Hematopoietic multipotent progenitor cell (in vitro differentiated cells): ENCODE results near the gene SYDE2. TPM values are rescaled to one million over a fixed set of nuclear protein-coding genes. Genes with fewer than 3 reads are reported as not detected.
"Not testable (repeated sequence)": the region's sequence is repeated elsewhere in the genome, so short reads cannot be mapped to it uniquely, and the experiment has no call there.

ENCODE experiments used
- DNase-seq, 3 donors: peaks; one replicate each; pipeline ENCODE4 v3.0.0-alpha.2; 2011 to 2015; ENCODE audit warnings: low read depth in 2 of 3, low spot score in 2 of 3
- total RNA-seq: library from RNA; depleted of rRNA; stranded (reverse); fragments of >200 nt; gene quantifications from one replicate; pipeline ENCODE4 v1.2.3, GENCODE V29; 2012

SYDE2 gene
- total RNA-seq, 1 donor = 3.2 TPM

- DNase-seq = no peak
Measured at GRCh38 chr1:85172684-85173337, 28.0 kb downstream of the SYDE2 start.

- DNase-seq = no peak
Measured at GRCh38 chr1:85171721-85172120, 29.1 kb downstream of the SYDE2 start.

DNA sequence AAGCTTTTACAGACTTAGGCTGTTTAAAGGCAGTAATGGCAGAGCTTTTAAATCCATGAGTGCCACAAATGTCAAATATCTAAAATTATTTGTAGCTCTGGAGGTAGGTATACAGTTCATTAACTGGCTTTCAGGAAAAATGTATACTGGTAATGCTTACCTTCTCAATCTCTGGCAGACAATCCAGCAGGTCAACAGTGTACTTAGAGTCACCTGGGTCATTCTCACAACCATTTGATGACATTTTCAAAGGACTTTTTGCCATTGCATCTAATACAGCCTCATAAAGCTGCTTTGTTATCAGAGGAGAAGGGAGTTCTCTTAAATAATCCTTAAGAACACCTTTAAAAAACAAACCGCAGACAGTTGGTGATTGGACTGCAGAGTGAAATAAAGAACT lies 31.9 kb downstream of the SYDE2 start:
- DNase-seq = no peak

DNA sequence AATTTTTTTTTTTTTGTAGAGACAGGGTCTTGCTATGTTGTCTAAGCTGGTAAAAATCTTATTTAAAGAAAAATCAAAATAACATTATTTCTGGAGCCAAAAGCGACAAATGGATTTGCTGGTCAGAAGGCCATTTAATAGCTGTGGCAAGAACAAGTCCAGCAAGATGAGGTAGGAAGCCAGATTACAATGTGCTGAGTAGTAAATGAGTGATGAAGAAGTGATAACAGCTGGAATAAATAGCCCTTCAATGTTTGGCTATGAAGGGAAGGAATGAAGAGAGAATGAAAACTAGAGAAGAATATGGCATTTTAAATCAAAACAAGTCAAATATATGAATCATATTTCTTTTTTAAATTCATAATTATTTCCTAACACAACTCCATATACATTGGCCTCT lies 34.5 kb downstream of the SYDE2 start:
- DNase-seq = no peak

- no peak for DNase-seq
Measured at GRCh38 chr1:85158910-85159309, 41.9 kb downstream of the SYDE2 start.

DNA sequence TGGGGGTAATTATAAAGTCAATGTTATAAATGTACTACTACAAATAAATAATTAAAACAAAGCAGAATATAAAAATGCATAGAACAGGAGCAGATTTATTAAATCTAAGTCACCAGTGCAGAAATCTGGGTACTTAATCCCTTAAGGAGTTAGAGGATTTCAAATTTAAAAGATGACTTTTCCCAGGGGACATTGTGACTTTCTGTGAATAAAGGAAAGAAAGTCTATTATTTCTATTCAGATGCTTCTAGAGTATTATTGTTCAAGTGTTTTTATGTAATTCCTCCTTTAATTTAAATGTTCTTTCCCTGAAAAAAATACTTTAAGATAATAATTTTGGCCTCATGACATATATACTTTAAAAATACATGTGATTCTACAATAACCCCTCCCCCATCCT lies 43.4 kb downstream of the SYDE2 start:
- no peak for DNase-seq

DNA sequence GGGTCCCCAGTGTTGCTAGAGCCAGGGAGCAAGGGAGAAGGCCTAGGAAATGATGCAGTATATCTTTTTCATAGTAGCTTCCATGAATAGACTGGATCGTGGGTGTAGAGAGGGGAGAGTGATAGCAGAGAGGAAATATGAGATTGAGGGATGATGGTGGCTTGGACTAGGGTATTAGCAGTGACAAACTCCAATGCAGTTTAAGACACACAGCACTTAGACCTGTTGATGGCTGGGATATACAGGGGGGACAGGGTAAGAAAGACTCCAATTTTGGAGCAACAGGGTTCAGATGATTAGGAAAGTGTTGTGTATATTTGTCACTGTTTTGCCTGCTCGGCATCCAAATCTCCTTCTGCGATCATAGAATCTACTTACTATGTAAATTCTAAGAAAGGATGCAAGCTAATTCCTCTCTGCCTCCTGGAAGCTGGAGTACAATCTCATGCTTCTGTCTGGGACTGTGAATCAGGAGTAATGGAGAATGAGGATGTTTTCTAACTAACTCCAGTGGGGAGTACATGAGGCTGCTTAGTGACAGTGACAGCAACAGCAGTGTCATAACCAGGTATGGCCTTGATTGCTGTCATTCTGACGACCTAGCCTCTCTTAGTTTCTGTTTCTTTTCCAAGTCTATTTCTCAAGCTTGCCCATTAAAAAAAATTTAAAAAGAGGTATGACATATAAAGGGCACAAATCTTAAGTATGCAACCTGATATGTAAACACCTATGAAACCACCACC lies 47.5 kb downstream of the SYDE2 start:
- no peak for DNase-seq

DNA sequence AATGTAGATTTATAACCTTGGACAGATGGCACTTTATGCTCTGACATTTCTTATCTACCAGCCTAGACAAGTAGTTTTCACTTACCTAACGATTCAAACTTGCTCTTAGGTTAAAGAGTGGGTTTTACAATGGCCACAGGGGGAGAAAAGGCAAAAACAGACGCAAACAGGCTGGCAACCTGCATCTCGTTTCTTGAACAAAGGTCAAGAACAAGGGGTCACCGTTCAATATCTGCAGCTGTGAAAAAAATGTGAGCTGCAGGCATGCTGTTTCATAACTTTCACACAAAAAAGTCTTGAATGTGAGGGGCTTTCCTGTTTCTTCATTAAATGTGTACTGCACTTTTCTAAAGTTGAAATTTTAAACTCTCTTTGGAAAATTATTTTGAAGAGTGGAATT lies 49.4 kb downstream of the SYDE2 start:
- DNase-seq = no peak

- DNase-seq = no peak
Measured at GRCh38 chr1:85149805-85150204, 51.0 kb downstream of the SYDE2 start.

- DNase-seq = no peak
Measured at GRCh38 chr1:85148524-85149250, 52.1 kb downstream of the SYDE2 start.

DNA sequence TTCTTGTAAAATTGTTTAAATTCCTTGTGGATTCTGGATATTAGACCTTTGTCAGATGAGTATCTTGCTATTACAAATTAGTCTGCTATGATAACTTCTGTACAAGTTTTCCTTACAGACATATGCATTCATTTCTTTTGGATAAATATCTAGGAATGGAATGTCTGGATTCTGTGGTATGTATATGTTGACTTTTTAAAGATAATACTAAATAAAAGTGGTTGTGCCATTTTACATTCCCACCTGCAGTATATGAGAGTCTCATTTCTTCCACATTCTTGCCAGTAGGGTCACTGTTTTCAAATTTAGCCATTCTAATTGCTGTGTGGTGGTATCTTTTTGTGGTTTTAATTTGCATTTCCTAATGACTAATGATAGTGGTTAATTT lies 53.9 kb downstream of the SYDE2 start:
- DNase-seq = no peak

- not testable (repeated sequence) for DNase-seq
Measured at GRCh38 chr1:85146298-85146971, 54.4 kb downstream of the SYDE2 start.

GRCh38 chr1:85144351-85144750 lies 56.5 kb downstream of the SYDE2 start:
- no peak for DNase-seq

- DNase-seq = no peak
Measured at GRCh38 chr1:85142753-85143152, 58.1 kb downstream of the SYDE2 start.

- DNase-seq = not testable (repeated sequence)
Measured at GRCh38 chr1:85138439-85138838, 62.4 kb downstream of the SYDE2 start.

- no peak for DNase-seq
Measured at GRCh38 chr1:85137660-85138059, 63.2 kb downstream of the SYDE2 start.

GRCh38 chr1:85135392-85135798 lies 65.4 kb downstream of the SYDE2 start:
- DNase-seq = no peak

- DNase-seq = no peak
Measured at GRCh38 chr1:85134583-85135391, 66.0 kb downstream of the SYDE2 start.

- DNase-seq = no peak
Measured at GRCh38 chr1:85133565-85134159, 67.2 kb downstream of the SYDE2 start.
